ENCODE data around the gene MCOLN1.

DNA sequence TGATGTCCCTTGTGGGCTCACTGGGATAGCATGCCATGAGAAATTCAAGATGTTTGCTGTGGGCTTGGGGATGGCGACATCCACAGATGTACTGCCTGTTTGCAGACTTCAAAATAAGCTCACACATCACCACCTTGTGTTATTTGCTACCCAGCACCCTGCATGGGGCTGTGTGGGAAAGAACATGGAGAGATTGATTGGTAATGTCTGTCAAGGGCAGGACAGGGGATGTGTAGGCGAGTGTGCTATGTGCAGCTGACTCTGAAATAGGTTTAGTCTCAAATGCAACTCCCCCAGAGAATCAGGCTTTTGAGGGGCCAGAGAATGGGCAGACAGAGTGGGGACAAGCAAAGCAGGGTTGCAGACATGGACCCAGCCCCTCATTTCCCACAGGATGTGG is 37.8 kb downstream of the MCOLN1 start:
- TF ChIP-seq POLR2A (IDR thresholded peaks at IDR 0.05) (no peak), CTCF (IDR thresholded peaks at IDR 0.05) (no peak), POLR2AphosphoS5 (IDR thresholded peaks at IDR 0.05) (no peak), EP300 (IDR thresholded peaks at IDR 0.05) (no peak)

All from upper lobe of left lung (tissue), 4 donors.